CD4-positive, alpha-beta memory T cell (primary cell): ENCODE results near the gene CA5B. TPM values are rescaled to one million over a fixed set of nuclear protein-coding genes. Genes with fewer than 3 reads are reported as not detected.
"Not testable (repeated sequence)": the region's sequence is repeated elsewhere in the genome, so short reads cannot be mapped to it uniquely, and the experiment has no call there.

ENCODE experiments used
- CTCF ChIA-PET: fragments of 350-600 bp; sonication (Branson Sonifier 250); formaldehyde crosslinking; loops from one replicate; lab custom pipeline; 2021; ENCODE audit warnings: inconsistent platforms; ENCODE audit not compliant: partially characterized antibody; lab: Charles Lee
- POLR2A ChIA-PET: fragments of 350-600 bp; sonication (Branson Sonifier 250); formaldehyde crosslinking; loops from one replicate; lab custom pipeline; 2021; ENCODE audit not compliant: partially characterized antibody; lab: Charles Lee
- DNase-seq, 5 donors: peaks; one replicate each; pipeline versions ENCODE4 v3.0.0 to v3.0.0-alpha.2; 2020 to 2022; ENCODE audit warnings: mixed read lengths in 1 of 5
- H3K27ac ChIP-seq: one replicate; pipeline ENCODE4 v1.7.0; 2013; ENCODE audit warnings: low read depth, low read length
- H3K27me3 ChIP-seq: 2 replicates; pipeline ENCODE4 v1.7.0; 2013; ENCODE audit warnings: mild to moderate bottlenecking, low read length, moderate library complexity; ENCODE audit not compliant: insufficient read depth
- H3K36me3 ChIP-seq: 2 replicates; pipeline ENCODE4 v1.7.0; 2013; ENCODE audit warnings: mild to moderate bottlenecking, low read length, moderate library complexity; ENCODE audit not compliant: insufficient read depth
- H3K4me1 ChIP-seq: 2 replicates; pipeline ENCODE4 v1.7.0; 2013; ENCODE audit warnings: mild to moderate bottlenecking, low read length, moderate library complexity; ENCODE audit not compliant: insufficient read depth
- H3K4me3 ChIP-seq, 2 donors: one replicate each; pipeline ENCODE4 v1.7.0; 2013; ENCODE audit warnings: low read length in 2 of 2, mild to moderate bottlenecking in 1 of 2
- H3K9me3 ChIP-seq, 2 donors: one replicate each; pipeline ENCODE4 v1.7.0; 2013; ENCODE audit warnings: low read length in 2 of 2, control low read depth in 1 of 2; ENCODE audit not compliant: control insufficient read depth in 1 of 2
- H3K27ac Mint-ChIP-seq, 7 donors: one replicate each; pipeline ENCODE4 v1.8.0; 2020 to 2021; ENCODE audit warnings: mixed read lengths in 7 of 7, mild to moderate bottlenecking in 6 of 7, inconsistent platforms in 3 of 7, moderate library complexity in 3 of 7
- H3K27me3 Mint-ChIP-seq, 2 donors: one replicate each; pipeline ENCODE4 v1.8.0; 2020 to 2021; ENCODE audit warnings: mixed read lengths in 2 of 2
- H3K36me3 Mint-ChIP-seq, 2 donors: one replicate each; pipeline ENCODE4 v1.8.0; 2020 to 2021; ENCODE audit warnings: mixed read lengths in 2 of 2, inconsistent platforms in 1 of 2, mild to moderate bottlenecking in 1 of 2
- H3K4me1 Mint-ChIP-seq, 4 donors: one replicate each; pipeline ENCODE4 v1.8.0; 2020 to 2021; ENCODE audit warnings: mixed read lengths in 4 of 4, mild to moderate bottlenecking in 1 of 4
- H3K4me3 Mint-ChIP-seq, 8 donors: one replicate each; pipeline ENCODE4 v1.8.0; 2020 to 2021; ENCODE audit warnings: mixed read lengths in 8 of 8, mild to moderate bottlenecking in 7 of 8, moderate library complexity in 6 of 8, inconsistent platforms in 3 of 8
- H3K9me3 Mint-ChIP-seq, 8 donors: one replicate each; pipeline ENCODE4 v1.8.0; 2020 to 2021; ENCODE audit warnings: mixed read lengths in 8 of 8, mild to moderate bottlenecking in 5 of 8, inconsistent platforms in 3 of 8, moderate library complexity in 1 of 8
- intact Hi-C: fragments of 100-400 bp; cut with micrococcal nuclease; formaldehyde crosslinking; loops from one replicate; pipeline ENCODE4 v1.15.1; 2023
- polyA plus RNA-seq, 2 donors: library from polyadenylated mRNA; unstranded; fragments of 300-500 nt; fragmentation: Illumina TruSeq; gene quantifications; one replicate each; pipeline ENCODE4 v1.2.3, GENCODE V29; 2021
- total RNA-seq, 2 experiments: library from RNA; stranded (reverse); gene quantifications; one replicate each; pipeline ENCODE4 v1.2.3, GENCODE V29; 2021

The CA5B gene, protein sequence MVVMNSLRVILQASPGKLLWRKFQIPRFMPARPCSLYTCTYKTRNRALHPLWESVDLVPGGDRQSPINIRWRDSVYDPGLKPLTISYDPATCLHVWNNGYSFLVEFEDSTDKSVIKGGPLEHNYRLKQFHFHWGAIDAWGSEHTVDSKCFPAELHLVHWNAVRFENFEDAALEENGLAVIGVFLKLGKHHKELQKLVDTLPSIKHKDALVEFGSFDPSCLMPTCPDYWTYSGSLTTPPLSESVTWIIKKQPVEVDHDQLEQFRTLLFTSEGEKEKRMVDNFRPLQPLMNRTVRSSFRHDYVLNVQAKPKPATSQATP
- total RNA-seq (10 to 100 TPM; 45.7 to 54.5 TPM), polyA plus RNA-seq (100 to 1,000 TPM in 1 of 2 donors, 10 to 100 TPM in 1; 89.2 to 164 TPM)

DNA sequence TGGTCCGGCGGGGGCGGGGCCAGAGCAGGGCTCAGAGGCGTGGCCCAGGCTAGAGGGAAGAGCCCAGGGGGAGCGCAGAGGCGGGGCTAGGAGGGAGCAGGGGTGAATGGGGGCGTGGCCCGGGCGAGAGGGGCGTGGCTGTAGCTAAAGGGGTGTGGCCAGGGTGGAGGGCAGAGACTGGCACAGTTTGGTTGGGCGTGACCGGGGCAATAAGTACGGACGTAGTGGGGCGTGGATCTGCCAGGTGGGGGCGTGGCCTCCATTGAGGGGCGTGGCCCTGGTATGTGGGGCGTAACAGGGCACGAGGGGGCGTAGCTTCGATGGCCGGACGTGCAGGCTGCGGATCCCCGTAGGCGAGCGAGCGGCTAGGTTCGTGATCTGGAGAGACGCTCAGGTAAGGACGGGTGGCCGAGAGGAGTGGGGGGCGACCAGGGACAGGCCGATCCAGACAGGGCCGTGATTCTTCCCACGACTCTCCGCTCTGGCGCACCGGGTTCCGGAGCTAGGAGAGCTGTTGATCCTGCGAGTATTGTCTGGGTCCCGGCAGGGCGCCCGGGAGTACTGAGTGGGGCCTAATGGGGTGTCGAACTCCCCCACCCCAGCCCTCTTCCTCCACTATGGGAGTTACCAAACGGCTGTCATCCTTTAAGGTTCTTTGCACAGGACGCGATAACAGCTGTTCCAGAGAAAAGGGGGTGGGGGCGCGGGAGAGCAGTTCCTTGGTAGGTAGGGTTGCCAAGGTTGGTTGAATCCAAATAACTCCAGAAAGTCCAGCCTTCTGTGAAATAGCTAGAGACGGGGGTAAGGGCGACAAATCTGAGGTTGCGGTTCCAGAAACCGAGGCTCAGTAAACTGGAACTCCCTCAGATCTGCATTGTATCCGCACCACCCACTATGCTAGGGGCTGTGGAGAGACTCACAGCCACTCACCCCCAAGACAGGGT is at the start of gene CA5B:
Gene CA5B, plus strand, starts transcription at position 312 of the 944 bp plus-strand sequence. CDS start 11,754 bp downstream, outside the sequence.
- CTCF ChIA-PET: interaction anchor here (0.6 to 4.2 kb wide), 11 partner anchors 10 to 117 kb away, joined by 3 to 33 read pairs (median 4); partner anchors contain the start of gene AP1S2
- H3K4me1 Mint-ChIP-seq: peaks cover 30 to 57% (median 45%) of the 10 kb centered on the region in 4 donors
- H3K27ac Mint-ChIP-seq: peak within 1 kb of the TSS; percentile 93 to 99 (median 97)
- Histone ChIP-seq H3K27ac (peak within 1 kb of the TSS; percentile 87), H3K27me3 (no peaks in the 10 kb centered on the region), H3K9me3 (no peaks in the 10 kb centered on the region), H3K36me3 (no peaks in the 10 kb centered on the region), H3K4me1 (peaks cover 40% of the 10 kb centered on the region), H3K4me3 (peak within 1 kb of the TSS; percentile 57 to 81)
- peak within 1 kb of the TSS; percentile 94 to 99 (median 97) for H3K4me3 Mint-ChIP-seq
- intact Hi-C loops: loop anchor here (1.0 to 2.0 kb wide), 6 partner anchors 12 to 116 kb away; partner anchors contain the start of genes AP1S2 and ZRSR2
- peaks cover 16 to 32% of the 10 kb centered on the region in 2 donors for H3K36me3 Mint-ChIP-seq
- H3K9me3 Mint-ChIP-seq: no peaks in the 10 kb centered on the region
- DNase-seq: peak; percentile 95 to 100 (median 99)
- POLR2A ChIA-PET: interaction anchor here (0.7 to 6.0 kb wide), 10 partner anchors 13 to 403 kb away, joined by 3 to 294 read pairs (median 18); partner anchors contain the start of genes AP1S2, PIGA and ZRSR2
- no peaks in the 10 kb centered on the region for H3K27me3 Mint-ChIP-seq

DNA sequence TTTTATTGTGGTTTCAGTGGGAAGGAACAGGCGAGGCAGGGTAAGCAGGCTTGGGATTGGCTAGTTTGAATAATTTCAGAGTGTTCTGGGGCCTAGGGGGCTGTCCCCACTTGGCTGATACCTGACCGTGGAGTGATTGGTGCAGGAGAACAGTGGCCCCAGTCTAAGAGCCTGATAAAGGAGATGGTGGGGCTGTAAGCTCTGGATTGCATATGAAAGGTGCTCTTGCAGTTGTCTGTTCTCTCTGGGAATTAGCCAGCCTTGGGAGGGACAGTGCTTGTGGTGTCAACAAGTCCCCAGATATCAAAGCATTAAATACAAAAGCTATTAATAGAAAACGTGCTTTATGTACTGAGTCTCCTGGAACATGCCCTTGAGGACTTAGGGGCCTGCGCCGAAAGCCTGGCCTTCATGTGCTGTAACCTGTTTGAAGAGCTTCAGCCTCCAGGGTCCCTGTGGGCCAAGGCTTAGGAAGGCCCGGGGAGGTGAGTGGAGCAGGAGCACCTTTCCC is 43.1 kb upstream of the CA5B start:
- intact Hi-C loops: no loop called here
- no peaks in the 10 kb centered on the region for H3K27me3 Mint-ChIP-seq
- H3K4me1 Mint-ChIP-seq: peaks cover 4 to 16% (median 9%) of the 10 kb centered on the region in 4 donors
- no peak overlapping the region for H3K27ac ChIP-seq
- CTCF ChIA-PET: interaction anchor here (0.8 to 2.0 kb wide), 2 partner anchors 10 to 44 kb away, joined by 3 to 7 read pairs; no protein-coding TSS in a partner anchor
- H3K4me3 ChIP-seq: no peak overlapping the region
- H3K9me3 Mint-ChIP-seq: no peaks in the 10 kb centered on the region
- peak overlapping the region in 3 of 7 donors; percentile 17 to 64 (median 29) for H3K27ac Mint-ChIP-seq
- H3K4me3 Mint-ChIP-seq: peak overlapping the region in 1 of 8 donors; percentile 14
- no peaks in the 10 kb centered on the region for H3K27me3 ChIP-seq
- no peaks in the 10 kb centered on the region for H3K4me1 ChIP-seq
- peaks cover 38 to 54% of the 10 kb centered on the region in 2 donors for H3K36me3 Mint-ChIP-seq
- POLR2A ChIA-PET: interaction anchor here (1.0 kb wide), 1 partner anchor 56 kb away, joined by 3 read pairs; no protein-coding TSS in a partner anchor
- no peaks in the 10 kb centered on the region for H3K9me3 ChIP-seq
- no peak for DNase-seq
- H3K36me3 ChIP-seq: no peaks in the 10 kb centered on the region

- Mint-ChIP-seq H3K4me3 (no peak overlapping the region), H3K36me3 (peaks cover 35 to 47% of the 10 kb centered on the region in 2 donors)
- POLR2A ChIA-PET: no interaction called here
These were observed 41.6 kb upstream of the CA5B start for GRCh38 chrX:15696516-15696915.

DNA sequence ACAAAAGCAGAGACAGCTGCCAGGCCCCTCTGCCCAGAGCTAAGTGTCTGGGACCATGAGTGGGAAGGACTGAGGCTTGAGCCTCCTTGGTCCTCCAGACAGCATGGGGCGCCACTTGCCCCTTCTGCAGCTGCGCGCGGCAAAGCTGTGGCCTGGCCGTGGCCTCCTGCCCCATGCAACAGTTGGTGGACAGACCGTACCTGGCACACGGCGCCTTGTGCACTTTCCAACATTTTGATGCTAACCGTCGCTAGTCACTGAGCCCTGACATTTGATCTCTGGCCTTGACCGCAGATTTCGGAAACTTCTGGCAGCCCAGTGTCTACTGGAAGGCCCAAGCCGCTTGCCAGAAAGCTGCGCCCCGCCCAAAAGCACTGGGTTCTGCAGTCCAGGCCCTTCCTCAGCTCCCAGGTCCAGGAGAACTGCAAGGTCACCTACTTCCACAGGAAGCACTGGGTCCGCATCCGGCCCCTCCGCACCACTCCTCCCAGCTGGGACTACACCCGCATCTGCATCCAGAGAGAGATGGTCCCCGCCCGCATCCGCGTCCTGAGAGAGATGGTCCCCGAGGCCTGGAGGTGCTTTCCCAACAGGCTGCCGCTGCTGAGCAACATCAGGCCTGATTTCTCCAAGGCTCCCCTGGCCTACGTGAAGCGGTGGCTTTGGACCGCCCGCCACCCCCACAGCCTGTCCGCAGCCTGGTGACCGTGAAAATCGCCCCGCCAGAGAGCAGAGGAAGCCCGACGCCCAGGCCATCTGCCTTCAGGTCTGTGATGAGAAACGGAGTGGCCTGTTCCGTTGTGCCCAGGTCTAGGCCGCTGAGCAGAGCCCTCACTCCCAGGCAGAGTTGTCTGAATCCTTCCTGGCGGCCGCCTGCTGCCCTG is 35.3 kb upstream of the CA5B start:
- Histone ChIP-seq H3K36me3 (no peaks in the 10 kb centered on the region), H3K27ac (no peak overlapping the region), H3K27me3 (no peaks in the 10 kb centered on the region), H3K4me3 (no peak overlapping the region), H3K4me1 (no peaks in the 10 kb centered on the region), H3K9me3 (no peaks in the 10 kb centered on the region)
- Mint-ChIP-seq H3K27ac (no peak overlapping the region), H3K4me1 (peaks cover 0 to 4% (median 2%) of the 10 kb centered on the region in 4 donors), H3K36me3 (peaks cover 7 to 14% of the 10 kb centered on the region in 2 donors), H3K4me3 (no peak overlapping the region), H3K27me3 (no peaks in the 10 kb centered on the region), H3K9me3 (no peaks in the 10 kb centered on the region)
- ChIA-PET POLR2A (no interaction called here), CTCF (no interaction called here)
- no peak for DNase-seq
- intact Hi-C loops: no loop called here

More at GRCh38 chrX:15696516-15696915, 41.6 kb upstream of the CA5B start:
- Histone ChIP-seq H3K27me3 (no peaks in the 10 kb centered on the region), H3K9me3 (no peaks in the 10 kb centered on the region), H3K27ac (no peak overlapping the region), H3K36me3 (no peaks in the 10 kb centered on the region), H3K4me3 (no peak overlapping the region), H3K4me1 (no peaks in the 10 kb centered on the region)
- no peak overlapping the region for H3K27ac Mint-ChIP-seq
- no peak for DNase-seq
- peaks cover 6 to 11% (median 6%) of the 10 kb centered on the region in 4 donors for H3K4me1 Mint-ChIP-seq
- CTCF ChIA-PET: no interaction called here
- intact Hi-C loops: no loop called here
- no peaks in the 10 kb centered on the region for H3K9me3 Mint-ChIP-seq
- no peaks in the 10 kb centered on the region for H3K27me3 Mint-ChIP-seq

- H3K27ac Mint-ChIP-seq, DNase-seq, H3K9me3 Mint-ChIP-seq, H3K9me3 ChIP-seq, POLR2A ChIA-PET, CTCF ChIA-PET, H3K4me1 Mint-ChIP-seq, H3K27me3 ChIP-seq, H3K27ac ChIP-seq, H3K4me3 ChIP-seq, intact Hi-C loops, H3K27me3 Mint-ChIP-seq, H3K4me3 Mint-ChIP-seq, H3K4me1 ChIP-seq, H3K36me3 ChIP-seq: not testable (repeated sequence)
- H3K36me3 Mint-ChIP-seq: peaks cover 7 to 17% of the 10 kb centered on the region in 2 donors
These were observed 34.3 kb upstream of the CA5B start for GRCh38 chrX:15703809-15704208.

DNA sequence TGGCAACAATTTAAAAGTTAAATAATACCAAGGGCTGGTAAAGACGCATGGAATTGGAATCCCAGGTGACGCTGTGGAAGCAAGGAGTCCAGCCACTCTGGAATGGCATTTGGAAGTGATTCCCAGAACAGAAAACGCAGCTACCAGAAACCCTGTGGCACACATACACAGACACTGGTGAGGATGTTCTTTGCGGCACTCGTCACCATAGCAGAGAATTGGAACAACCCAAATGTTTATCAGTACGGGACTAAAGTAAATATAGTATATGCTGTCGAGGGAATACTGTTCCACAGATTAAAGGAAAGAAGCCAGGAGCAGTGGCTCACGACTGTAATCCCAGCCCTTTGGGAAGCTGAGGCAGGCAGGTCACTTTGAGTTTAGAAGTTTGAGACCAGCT is 33.8 kb upstream of the CA5B start:
- H3K4me3 ChIP-seq, H3K27me3 Mint-ChIP-seq, intact Hi-C loops, H3K9me3 ChIP-seq, H3K4me1 ChIP-seq, POLR2A ChIA-PET, H3K27ac ChIP-seq, H3K27me3 ChIP-seq, H3K36me3 ChIP-seq, DNase-seq, H3K27ac Mint-ChIP-seq, H3K4me1 Mint-ChIP-seq, H3K9me3 Mint-ChIP-seq, H3K4me3 Mint-ChIP-seq: not testable (repeated sequence)
- H3K36me3 Mint-ChIP-seq: peaks cover 7 to 17% of the 10 kb centered on the region in 2 donors
- CTCF ChIA-PET: interaction anchor here (0.7 to 1.9 kb wide), 2 partner anchors 9 to 19 kb away, joined by 3 to 7 read pairs; no protein-coding TSS in a partner anchor
